ENCODE measurements around the gene OTOP2.
"Not testable (repeated sequence)": the region's sequence is repeated elsewhere in the genome, so short reads cannot be mapped to it uniquely, and the experiment has no call there.

OTOP2 gene

GRCh38 chr17:74951680-74952421 is 27.8 kb downstream of the OTOP2 start:
- no peak for DNase-seq (ENCODE audit: low read depth in 3 of 3, low spot score in 1 of 3)

- no peak for DNase-seq (ENCODE audit: low read depth in 3 of 3, low spot score in 1 of 3)
These were observed 28.5 kb downstream of the OTOP2 start for GRCh38 chr17:74952431-74953133.

- DNase-seq (ENCODE audit: low read depth in 3 of 3, low spot score in 1 of 3): no peak
These were observed 29.1 kb downstream of the OTOP2 start for GRCh38 chr17:74953134-74953687.

GRCh38 chr17:74954115-74954514 is 30.0 kb downstream of the OTOP2 start:
- no peak for DNase-seq (ENCODE audit: low read depth in 3 of 3, low spot score in 1 of 3)

GRCh38 chr17:74954665-74955421 is 30.8 kb downstream of the OTOP2 start:
- DNase-seq (ENCODE audit: low read depth in 3 of 3, low spot score in 1 of 3): no peak

- no peak for DNase-seq (ENCODE audit: low read depth in 3 of 3, low spot score in 1 of 3)
These were observed 32.0 kb downstream of the OTOP2 start for GRCh38 chr17:74956093-74956492.

- peak; percentile 31 to 83 (median 51) for DNase-seq (ENCODE audit: low read depth in 3 of 3, low spot score in 1 of 3)
These were observed 34.1 kb downstream of the OTOP2 start for GRCh38 chr17:74957935-74958740.

- no peak for DNase-seq (ENCODE audit: low read depth in 3 of 3, low spot score in 1 of 3)
These were observed 35.9 kb downstream of the OTOP2 start for GRCh38 chr17:74959826-74960515.

- DNase-seq (ENCODE audit: low read depth in 3 of 3, low spot score in 1 of 3): peak in 1 of 3 donors; percentile 44
These were observed 36.7 kb downstream of the OTOP2 start for GRCh38 chr17:74960570-74961342.

- DNase-seq (ENCODE audit: low read depth in 3 of 3, low spot score in 1 of 3): peak; percentile 67 to 78 (median 72)
These were observed 37.7 kb downstream of the OTOP2 start for GRCh38 chr17:74961657-74962350.

GRCh38 chr17:74962622-74963394 is 38.7 kb downstream of the OTOP2 start:
- no peak for DNase-seq (ENCODE audit: low read depth in 3 of 3, low spot score in 1 of 3)

- DNase-seq (ENCODE audit: low read depth in 3 of 3, low spot score in 1 of 3): no peak
These were observed 39.6 kb downstream of the OTOP2 start for GRCh38 chr17:74963656-74964055.

- no peak for DNase-seq (ENCODE audit: low read depth in 3 of 3, low spot score in 1 of 3)
These were observed 40.2 kb downstream of the OTOP2 start for GRCh38 chr17:74964246-74964761.

- no peak for DNase-seq (ENCODE audit: low read depth in 3 of 3, low spot score in 1 of 3)
These were observed 41.0 kb downstream of the OTOP2 start for GRCh38 chr17:74964988-74965622.

GRCh38 chr17:74968361-74968780 is 44.3 kb downstream of the OTOP2 start:
- no peak for DNase-seq (ENCODE audit: low read depth in 3 of 3, low spot score in 1 of 3)

- DNase-seq (ENCODE audit: low read depth in 3 of 3, low spot score in 1 of 3): not testable (repeated sequence)
These were observed 45.4 kb downstream of the OTOP2 start for GRCh38 chr17:74969501-74969900.

- DNase-seq (ENCODE audit: low read depth in 3 of 3, low spot score in 1 of 3): no peak
These were observed 46.3 kb downstream of the OTOP2 start for GRCh38 chr17:74970395-74970794.
